ENCODE results near the gene SLC35F4. TPM values are rescaled to one million over a fixed set of nuclear protein-coding genes. Genes with fewer than 3 reads are reported as not detected.

Gene SLC35F4
- total RNA-seq, 4 donors from 2014 or later: not detected

- no peaks in the 10 kb centered on the region for H3K27me3 ChIP-seq
- H3K36me3 ChIP-seq: no peaks in the 10 kb centered on the region
- 81% methylated on average over 1 of the region's 1 CpG for WGBS
- H3K4me1 ChIP-seq: no peaks in the 10 kb centered on the region
- H3K9me3 ChIP-seq: no peaks in the 10 kb centered on the region
- TF ChIP-seq EP300 (IDR thresholded peaks at IDR 0.05) (no peak), POLR2A (IDR thresholded peaks at IDR 0.05) (no peak), POLR2AphosphoS5 (IDR thresholded peaks at IDR 0.05) (no peak)
- TF ChIP-seq, protein P1, sequence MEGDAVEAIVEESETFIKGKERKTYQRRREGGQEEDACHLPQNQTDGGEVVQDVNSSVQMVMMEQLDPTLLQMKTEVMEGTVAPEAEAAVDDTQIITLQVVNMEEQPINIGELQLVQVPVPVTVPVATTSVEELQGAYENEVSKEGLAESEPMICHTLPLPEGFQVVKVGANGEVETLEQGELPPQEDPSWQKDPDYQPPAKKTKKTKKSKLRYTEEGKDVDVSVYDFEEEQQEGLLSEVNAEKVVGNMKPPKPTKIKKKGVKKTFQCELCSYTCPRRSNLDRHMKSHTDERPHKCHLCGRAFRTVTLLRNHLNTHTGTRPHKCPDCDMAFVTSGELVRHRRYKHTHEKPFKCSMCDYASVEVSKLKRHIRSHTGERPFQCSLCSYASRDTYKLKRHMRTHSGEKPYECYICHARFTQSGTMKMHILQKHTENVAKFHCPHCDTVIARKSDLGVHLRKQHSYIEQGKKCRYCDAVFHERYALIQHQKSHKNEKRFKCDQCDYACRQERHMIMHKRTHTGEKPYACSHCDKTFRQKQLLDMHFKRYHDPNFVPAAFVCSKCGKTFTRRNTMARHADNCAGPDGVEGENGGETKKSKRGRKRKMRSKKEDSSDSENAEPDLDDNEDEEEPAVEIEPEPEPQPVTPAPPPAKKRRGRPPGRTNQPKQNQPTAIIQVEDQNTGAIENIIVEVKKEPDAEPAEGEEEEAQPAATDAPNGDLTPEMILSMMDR (IDR thresholded peaks at IDR 0.05): no peak
- no peak overlapping the region for H3K4me3 ChIP-seq
- DNase-seq (ENCODE audit: low spot score in 2 of 2): no peak
- no peak overlapping the region for H3K27ac ChIP-seq
These were observed 289.4 kb downstream of the SLC35F4 start for GRCh38 chr14:57576498-57576897.

- Histone ChIP-seq H3K4me3 (no peak overlapping the region), H3K9me3 (no peaks in the 10 kb centered on the region), H3K4me1 (no peaks in the 10 kb centered on the region), H3K27ac (no peak overlapping the region), H3K27me3 (no peaks in the 10 kb centered on the region), H3K36me3 (no peaks in the 10 kb centered on the region)
- 77% methylated on average over 2 of the region's 2 CpGs for WGBS
- TF ChIP-seq, protein P1 (IDR thresholded peaks at IDR 0.05): no peak
- no peak for TF ChIP-seq POLR2AphosphoS5 (IDR thresholded peaks at IDR 0.05)
- no peak for TF ChIP-seq POLR2A (IDR thresholded peaks at IDR 0.05)
- TF ChIP-seq EP300 (IDR thresholded peaks at IDR 0.05): no peak
- DNase-seq (ENCODE audit: low spot score in 2 of 2): no peak
These were observed 290.4 kb downstream of the SLC35F4 start for GRCh38 chr14:57575482-57575881.

DNA sequence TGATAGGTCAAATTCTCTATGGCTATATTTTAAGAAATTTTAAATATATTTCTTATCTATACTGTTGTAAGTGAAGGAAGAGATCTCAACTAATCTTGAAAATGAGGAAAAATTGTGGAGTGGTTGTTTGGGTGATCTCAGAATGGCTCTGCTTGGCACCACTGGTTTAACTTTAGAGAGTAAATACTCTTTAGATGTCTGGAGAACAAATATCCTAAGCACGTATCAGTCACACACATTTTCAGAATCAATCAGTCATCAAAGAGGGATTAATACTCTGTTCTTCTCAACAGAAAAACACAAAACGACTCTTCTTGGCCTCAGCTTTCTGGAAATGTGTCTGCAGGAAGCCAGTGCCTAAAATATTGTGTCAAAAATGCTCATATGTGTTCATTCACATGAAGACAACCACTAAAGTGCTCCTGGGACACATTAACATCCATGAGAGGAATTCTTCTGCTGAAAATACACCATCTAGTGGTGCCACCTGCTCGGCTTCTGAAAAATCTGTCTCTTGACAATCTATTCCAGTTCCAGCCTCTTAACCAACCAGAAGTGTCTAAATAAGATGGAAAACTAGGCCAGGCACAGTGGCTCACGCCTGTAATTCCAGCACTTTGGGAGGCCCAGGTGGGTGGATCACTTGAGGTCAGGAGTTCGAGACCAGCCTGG, 291.1 kb downstream of the SLC35F4 start:
- no peak for TF ChIP-seq POLR2A (IDR thresholded peaks at IDR 0.05)
- TF ChIP-seq, protein P1 (IDR thresholded peaks at IDR 0.05): no peak
- TF ChIP-seq POLR2AphosphoS5 (IDR thresholded peaks at IDR 0.05): no peak
- TF ChIP-seq EP300 (IDR thresholded peaks at IDR 0.05): no peak
- Histone ChIP-seq H3K4me1 (no peaks in the 10 kb centered on the region), H3K4me3 (no peak overlapping the region), H3K9me3 (no peaks in the 10 kb centered on the region), H3K27me3 (no peaks in the 10 kb centered on the region), H3K36me3 (no peaks in the 10 kb centered on the region), H3K27ac (no peak overlapping the region)
- WGBS: 67% methylated on average over 5 of the region's 5 CpGs
- DNase-seq (ENCODE audit: low spot score in 2 of 2): no peak

DNA sequence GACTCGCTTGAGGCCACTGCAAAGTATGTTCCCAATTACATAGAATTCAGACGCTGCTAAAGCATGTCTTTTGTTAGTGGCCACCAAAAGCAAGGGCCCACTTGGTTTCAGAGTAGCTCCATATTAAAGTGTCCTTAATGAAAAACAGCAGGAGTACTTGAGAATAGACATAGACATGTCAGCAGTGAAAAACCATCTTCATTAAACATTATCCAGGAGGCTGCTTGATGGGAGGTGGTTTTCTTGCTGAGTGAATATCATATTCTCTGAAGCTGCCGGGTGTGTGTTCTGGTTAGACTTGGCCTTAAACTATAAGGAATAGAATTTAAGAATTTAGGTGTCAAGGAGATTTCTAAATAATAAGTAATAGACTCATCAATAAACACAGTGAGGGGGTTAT, 292.7 kb downstream of the SLC35F4 start:
- no peak overlapping the region for H3K4me3 ChIP-seq
- 81% methylated on average over 3 of the region's 3 CpGs for WGBS
- no peaks in the 10 kb centered on the region for H3K9me3 ChIP-seq
- TF ChIP-seq, protein P1 (IDR thresholded peaks at IDR 0.05): no peak
- TF ChIP-seq POLR2A (IDR thresholded peaks at IDR 0.05) (no peak), POLR2AphosphoS5 (IDR thresholded peaks at IDR 0.05) (no peak), EP300 (IDR thresholded peaks at IDR 0.05) (no peak)
- H3K27ac ChIP-seq: no peak overlapping the region
- no peaks in the 10 kb centered on the region for H3K4me1 ChIP-seq
- DNase-seq (ENCODE audit: low spot score in 2 of 2): no peak
- H3K36me3 ChIP-seq: no peaks in the 10 kb centered on the region
- no peaks in the 10 kb centered on the region for H3K27me3 ChIP-seq

DNA sequence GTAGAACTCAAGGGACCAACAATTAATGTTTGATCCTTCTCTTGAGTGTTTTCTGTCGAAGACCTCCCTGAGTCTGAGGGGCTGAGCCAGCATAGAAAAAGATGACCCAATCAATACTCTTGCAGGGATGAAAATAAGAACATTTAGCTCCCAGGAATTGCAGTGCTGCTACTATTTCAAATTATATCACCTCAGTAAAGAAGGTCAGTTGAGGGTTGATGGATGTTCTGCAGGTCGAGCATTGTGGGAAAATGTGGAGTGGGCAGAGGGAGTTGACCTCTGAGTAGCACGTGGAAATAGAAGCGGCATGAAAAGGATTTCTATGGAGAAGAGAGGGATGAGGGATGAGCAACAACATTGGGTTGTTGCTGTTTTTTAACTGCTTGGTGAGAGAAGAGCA, 297.3 kb downstream of the SLC35F4 start:
- no peaks in the 10 kb centered on the region for H3K27me3 ChIP-seq
- H3K36me3 ChIP-seq: no peaks in the 10 kb centered on the region
- 86% methylated on average over 4 of the region's 4 CpGs for WGBS
- no peaks in the 10 kb centered on the region for H3K9me3 ChIP-seq
- no peak overlapping the region for H3K4me3 ChIP-seq
- H3K4me1 ChIP-seq: no peaks in the 10 kb centered on the region
- no peak for TF ChIP-seq POLR2AphosphoS5 (IDR thresholded peaks at IDR 0.05)
- TF ChIP-seq, protein P1 (IDR thresholded peaks at IDR 0.05): no peak
- TF ChIP-seq POLR2A (IDR thresholded peaks at IDR 0.05): no peak
- TF ChIP-seq EP300 (IDR thresholded peaks at IDR 0.05): no peak
- no peak for DNase-seq (ENCODE audit: low spot score in 2 of 2)
- no peak overlapping the region for H3K27ac ChIP-seq

Data from suprapubic skin (tissue), 4 donors.